H1 (cell line): ENCODE results near the gene RBM44.

Experiments
- BACH1 ChIP-seq: IDR thresholded peaks from 2 replicates; pipeline ENCODE4 v1.6.1; 2012; ENCODE audit warnings: low read length, improper control_type of control experiment
- CREB1 ChIP-seq: IDR thresholded peaks from 2 replicates; pipeline ENCODE4 v1.6.1; 2012; ENCODE audit warnings: inconsistent platforms
- CTCF ChIP-seq, 3 experiments: IDR thresholded peaks; 1 replicate in 2 of 3; 2 replicates in 1 of 3; pipeline versions ENCODE4 v1.5.1 to v1.6.1; 2011; ENCODE audit warnings: low read length in 3 of 3, mild to moderate bottlenecking in 3 of 3, inconsistent platforms in 2 of 3, low read depth in 1 of 3, moderate library complexity in 1 of 3; ENCODE audit not compliant: insufficient read depth in 1 of 3; ENCODE audit errors: control extremely low read depth in 1 of 3
- EP300 ChIP-seq, 2 experiments: IDR thresholded peaks; 1 replicate in 1 of 2; 2 replicates in 1 of 2; pipeline ENCODE4 v1.6.1; 2011 to 2012; ENCODE audit warnings: low read depth in 2 of 2, low read length in 2 of 2, mild to moderate bottlenecking in 2 of 2, borderline replicate concordance in 1 of 2, inconsistent platforms in 1 of 2, moderate library complexity in 1 of 2
- KDM1A ChIP-seq: fragments of 200-600, 300-600 bp; sonication (generic); IDR thresholded peaks from 2 replicates; pipeline ENCODE4 v1.7.1; 2016; ENCODE audit warnings: mild to moderate bottlenecking, low read length, borderline replicate concordance
- PHF8 ChIP-seq: fragments of 200-600 bp; sonication (generic); conservative IDR thresholded peaks from 2 replicates; pipeline ENCODE4 v1.7.1; 2012; ENCODE audit warnings: low read depth, mild to moderate bottlenecking, inconsistent platforms, low read length, moderate library complexity
- POLR2A ChIP-seq, 2 experiments: IDR thresholded peaks; 1 replicate in 1 of 2; 2 replicates in 1 of 2; pipeline ENCODE4 v1.6.1; 2011; ENCODE audit warnings: low read depth in 2 of 2, low read length in 2 of 2, mild to moderate bottlenecking in 2 of 2; ENCODE audit errors: control extremely low read depth in 1 of 2
- SAP30 ChIP-seq: fragments of 300-600 bp; sonication (generic); IDR thresholded peaks from 2 replicates; pipeline ENCODE4 v1.7.1; 2012; ENCODE audit warnings: low read length, moderate library complexity, mild to moderate bottlenecking, inconsistent platforms; ENCODE audit not compliant: insufficient read depth, insufficient replicate concordance
- SP1 ChIP-seq: IDR thresholded peaks from 2 replicates; pipeline ENCODE4 v1.6.1; 2011; ENCODE audit warnings: low read depth, low read length
- SUZ12 ChIP-seq: fragments of 200-600 bp; sonication (generic); IDR thresholded peaks from 2 replicates; pipeline ENCODE4 v1.6.1; 2012; ENCODE audit warnings: mild to moderate bottlenecking, inconsistent platforms, low read length, moderate library complexity, mixed read lengths

DNA sequence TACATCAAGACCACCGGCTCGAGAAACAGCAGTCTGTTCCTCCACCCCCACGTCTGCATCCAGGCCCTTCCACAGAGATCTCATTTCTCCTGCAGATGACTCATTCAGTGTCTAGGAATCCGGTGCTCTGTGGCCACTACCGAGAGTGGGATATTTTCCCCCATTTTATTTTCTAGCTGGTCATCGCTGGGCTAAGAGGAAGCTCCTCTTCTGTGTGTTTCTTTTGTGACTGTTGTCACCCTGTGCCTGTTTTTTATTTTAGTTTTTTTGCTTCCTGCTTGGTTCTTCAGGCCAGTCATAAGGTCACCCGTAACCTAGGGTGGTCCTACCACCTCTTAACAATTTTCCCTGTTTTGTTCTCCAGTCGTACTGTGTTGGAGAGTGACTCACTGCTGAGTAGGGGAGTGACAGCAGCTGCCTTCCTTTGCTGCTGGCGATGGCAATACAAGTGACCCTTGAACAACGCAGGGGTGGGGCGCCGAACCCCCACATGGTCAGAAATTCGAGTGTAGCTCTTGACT lies 67.6 kb downstream of the RBM44 start:
- TF ChIP-seq CREB1 (no peak), POLR2A (IDR thresholded peaks at IDR 0.05; ENCODE audit: control extremely low read depth in 1 of 2, low read depth in 2 of 2, low read length in 2 of 2) (no peak), CTCF (IDR thresholded peaks at IDR 0.05; ENCODE audit: control extremely low read depth in 1 of 3, insufficient read depth in 1 of 3, low read depth in 1 of 3, low read length in 3 of 3) (no peak), PHF8 (no peak), KDM1A (no peak), SP1 (no peak), BACH1 (no peak), SAP30 (no peak), SUZ12 (no peak), EP300 (IDR thresholded peaks at IDR 0.05; ENCODE audit: borderline replicate concordance in 1 of 2, low read depth in 2 of 2, low read length in 2 of 2) (no peak)
